NCI-H146 treated with DMSO at 0.1 percent for 48 hours (cell line): ENCODE data around the gene DOCK1.
A peak's percentile ranks its signal among the peaks of the same experiment; 100 is the strongest.

ENCODE experiments used
- DNase-seq: peaks from one replicate; lab custom pipeline; 2025; ENCODE audit not compliant: unreplicated experiment; lab: John Stamatoyannopoulos, UW

Gene DOCK1

GRCh38 chr10:127129104-127129503 is 223.9 kb downstream of the DOCK1 start:
- no peak for DNase-seq

GRCh38 chr10:127132451-127132850 is 227.2 kb downstream of the DOCK1 start:
- no peak for DNase-seq

- no peak for DNase-seq
Measured at GRCh38 chr10:127133225-127133624, 228.0 kb downstream of the DOCK1 start.

- no peak for DNase-seq
Measured at GRCh38 chr10:127133672-127134500, 228.7 kb downstream of the DOCK1 start.

- no peak for DNase-seq
Measured at GRCh38 chr10:127135844-127136577, 230.8 kb downstream of the DOCK1 start.

- no peak for DNase-seq
Measured at GRCh38 chr10:127137391-127137790, 232.2 kb downstream of the DOCK1 start.

- no peak for DNase-seq
Measured at GRCh38 chr10:127142136-127142535, 236.9 kb downstream of the DOCK1 start.

- no peak for DNase-seq
Measured at GRCh38 chr10:127142856-127143255, 237.6 kb downstream of the DOCK1 start.

GRCh38 chr10:127145173-127145572 is 239.9 kb downstream of the DOCK1 start:
- no peak for DNase-seq

- DNase-seq: peak; percentile 28
Measured at GRCh38 chr10:127146661-127147060, 241.4 kb downstream of the DOCK1 start.

GRCh38 chr10:127148066-127148932 is 243.1 kb downstream of the DOCK1 start:
- DNase-seq: no peak

GRCh38 chr10:127148933-127149220 is 243.6 kb downstream of the DOCK1 start:
- no peak for DNase-seq

- DNase-seq: no peak
Measured at GRCh38 chr10:127149501-127150081, 244.4 kb downstream of the DOCK1 start.

- DNase-seq: no peak
Measured at GRCh38 chr10:127150136-127150535, 244.9 kb downstream of the DOCK1 start.

GRCh38 chr10:127151541-127151940 is 246.3 kb downstream of the DOCK1 start:
- no peak for DNase-seq

- DNase-seq: no peak
Measured at GRCh38 chr10:127151981-127152699, 246.9 kb downstream of the DOCK1 start.

- no peak for DNase-seq
Measured at GRCh38 chr10:127153181-127153580, 248.0 kb downstream of the DOCK1 start.

GRCh38 chr10:127154831-127155620 is 249.8 kb downstream of the DOCK1 start:
- DNase-seq: no peak

- peak; percentile 56 for DNase-seq
Measured at GRCh38 chr10:127157089-127157488, 251.9 kb downstream of the DOCK1 start.
